Uterus (tissue), 2 donors: ENCODE results near the gene ACVR1B.

Experiments used
- POLR2A ChIP-seq, 2 donors: fragments of 450-650 bp; IDR thresholded peaks; one replicate each; pipeline ENCODE4 v1.6.1; 2016; ENCODE audit warnings: antibody characterized with exemption in 2 of 2, mild to moderate bottlenecking in 1 of 2, moderate library complexity in 1 of 2
- TF ChIP-seq, protein P1 (sequence below), 4 experiments: fragments of 200-600 bp in 2 of 4; fragments of 450-650 bp in 2 of 4; sonication (generic) in 2 of 4; IDR thresholded peaks; one replicate each; pipeline ENCODE4 v1.5.1; 2016 to 2019; ENCODE audit warnings: antibody characterized with exemption in 4 of 4, mild to moderate bottlenecking in 2 of 4, moderate library complexity in 1 of 4

DNA sequence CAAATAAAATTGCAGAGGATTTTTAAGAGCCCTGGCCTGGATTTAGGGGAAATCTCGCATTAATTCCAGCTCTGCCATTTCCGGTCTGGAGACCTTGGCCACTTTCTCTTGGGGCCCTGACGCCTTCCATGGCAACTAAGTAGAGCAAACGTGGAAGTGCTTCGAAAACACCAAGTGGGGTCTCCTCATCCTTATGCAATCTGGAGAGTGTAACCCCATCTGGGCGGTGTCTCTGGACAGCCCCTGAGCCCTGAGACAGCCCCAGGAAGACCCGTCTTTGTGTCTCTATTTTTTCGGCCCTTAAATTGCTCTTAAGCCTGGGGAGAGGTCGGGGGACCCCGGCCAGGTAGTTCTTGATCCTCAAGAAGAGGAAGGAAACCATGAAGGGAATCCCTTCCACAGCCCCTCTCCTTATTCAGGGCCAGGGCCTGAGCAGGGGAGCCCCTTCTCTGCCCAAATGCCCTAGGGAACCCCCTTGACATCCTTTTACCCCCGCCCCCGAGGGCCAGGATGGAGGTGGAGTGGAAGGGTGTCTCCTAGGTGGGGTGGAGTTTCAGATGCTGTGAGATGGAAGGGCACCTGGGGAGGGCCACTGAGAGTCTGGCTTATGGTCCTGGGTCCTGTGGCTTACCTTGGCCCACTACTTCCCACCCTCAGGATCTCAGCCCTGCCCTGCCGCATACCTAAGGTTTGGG lies 82.1 kb downstream of the ACVR1B start:
- TF ChIP-seq POLR2A (IDR thresholded peaks at IDR 0.05) = no peak
- TF ChIP-seq, protein P1, sequence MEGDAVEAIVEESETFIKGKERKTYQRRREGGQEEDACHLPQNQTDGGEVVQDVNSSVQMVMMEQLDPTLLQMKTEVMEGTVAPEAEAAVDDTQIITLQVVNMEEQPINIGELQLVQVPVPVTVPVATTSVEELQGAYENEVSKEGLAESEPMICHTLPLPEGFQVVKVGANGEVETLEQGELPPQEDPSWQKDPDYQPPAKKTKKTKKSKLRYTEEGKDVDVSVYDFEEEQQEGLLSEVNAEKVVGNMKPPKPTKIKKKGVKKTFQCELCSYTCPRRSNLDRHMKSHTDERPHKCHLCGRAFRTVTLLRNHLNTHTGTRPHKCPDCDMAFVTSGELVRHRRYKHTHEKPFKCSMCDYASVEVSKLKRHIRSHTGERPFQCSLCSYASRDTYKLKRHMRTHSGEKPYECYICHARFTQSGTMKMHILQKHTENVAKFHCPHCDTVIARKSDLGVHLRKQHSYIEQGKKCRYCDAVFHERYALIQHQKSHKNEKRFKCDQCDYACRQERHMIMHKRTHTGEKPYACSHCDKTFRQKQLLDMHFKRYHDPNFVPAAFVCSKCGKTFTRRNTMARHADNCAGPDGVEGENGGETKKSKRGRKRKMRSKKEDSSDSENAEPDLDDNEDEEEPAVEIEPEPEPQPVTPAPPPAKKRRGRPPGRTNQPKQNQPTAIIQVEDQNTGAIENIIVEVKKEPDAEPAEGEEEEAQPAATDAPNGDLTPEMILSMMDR (IDR thresholded peaks at IDR 0.05) = no peak
